ENCODE results near the gene CCR9.

- TF ChIP-seq, protein P1, sequence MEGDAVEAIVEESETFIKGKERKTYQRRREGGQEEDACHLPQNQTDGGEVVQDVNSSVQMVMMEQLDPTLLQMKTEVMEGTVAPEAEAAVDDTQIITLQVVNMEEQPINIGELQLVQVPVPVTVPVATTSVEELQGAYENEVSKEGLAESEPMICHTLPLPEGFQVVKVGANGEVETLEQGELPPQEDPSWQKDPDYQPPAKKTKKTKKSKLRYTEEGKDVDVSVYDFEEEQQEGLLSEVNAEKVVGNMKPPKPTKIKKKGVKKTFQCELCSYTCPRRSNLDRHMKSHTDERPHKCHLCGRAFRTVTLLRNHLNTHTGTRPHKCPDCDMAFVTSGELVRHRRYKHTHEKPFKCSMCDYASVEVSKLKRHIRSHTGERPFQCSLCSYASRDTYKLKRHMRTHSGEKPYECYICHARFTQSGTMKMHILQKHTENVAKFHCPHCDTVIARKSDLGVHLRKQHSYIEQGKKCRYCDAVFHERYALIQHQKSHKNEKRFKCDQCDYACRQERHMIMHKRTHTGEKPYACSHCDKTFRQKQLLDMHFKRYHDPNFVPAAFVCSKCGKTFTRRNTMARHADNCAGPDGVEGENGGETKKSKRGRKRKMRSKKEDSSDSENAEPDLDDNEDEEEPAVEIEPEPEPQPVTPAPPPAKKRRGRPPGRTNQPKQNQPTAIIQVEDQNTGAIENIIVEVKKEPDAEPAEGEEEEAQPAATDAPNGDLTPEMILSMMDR (IDR thresholded peaks at IDR 0.05): no peak
- TF ChIP-seq POLR2A (IDR thresholded peaks at IDR 0.05) (no peak), POLR2AphosphoS5 (IDR thresholded peaks at IDR 0.05) (no peak)
Measured at GRCh38 chr3:45948311-45948781, 62.0 kb downstream of the CCR9 start.
